Measurements from ENCODE around the gene IER5.

The IER5 gene

DNA sequence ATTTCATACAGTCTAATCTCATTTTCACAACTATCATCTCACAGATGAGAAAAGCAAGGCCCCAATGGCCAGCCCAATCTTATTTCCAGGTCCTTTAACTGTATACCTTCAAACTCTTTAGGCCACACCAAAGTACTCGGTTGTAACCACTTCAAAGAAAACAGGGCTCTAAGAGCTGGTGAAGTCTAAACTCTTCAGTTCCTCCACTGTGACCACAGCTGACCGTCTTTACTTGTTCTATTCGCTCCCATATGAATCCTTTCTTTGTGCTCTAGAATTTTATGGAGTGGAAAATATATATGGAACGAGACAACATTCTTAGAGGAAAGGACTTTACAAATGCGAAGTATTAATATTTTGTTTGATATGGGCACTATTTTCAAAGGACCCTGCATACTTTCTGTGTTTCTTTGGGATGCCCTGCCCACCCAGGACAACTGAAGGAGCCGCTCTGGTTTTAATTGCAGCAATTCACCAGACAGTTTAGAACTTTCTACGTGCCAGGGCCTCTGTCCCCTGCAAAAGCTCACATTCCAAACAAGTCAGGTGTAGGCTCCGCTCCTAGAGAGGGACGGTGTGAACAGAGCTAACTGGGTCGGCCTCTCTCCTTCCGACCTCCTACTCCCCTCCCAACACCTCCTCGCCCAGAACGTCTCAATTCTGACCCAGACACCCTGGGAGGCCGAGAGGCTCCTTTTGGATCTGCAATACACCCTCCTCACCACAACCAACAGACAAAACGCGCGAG is 15.7 kb downstream of the IER5 start:
- TF ChIP-seq, protein P1, sequence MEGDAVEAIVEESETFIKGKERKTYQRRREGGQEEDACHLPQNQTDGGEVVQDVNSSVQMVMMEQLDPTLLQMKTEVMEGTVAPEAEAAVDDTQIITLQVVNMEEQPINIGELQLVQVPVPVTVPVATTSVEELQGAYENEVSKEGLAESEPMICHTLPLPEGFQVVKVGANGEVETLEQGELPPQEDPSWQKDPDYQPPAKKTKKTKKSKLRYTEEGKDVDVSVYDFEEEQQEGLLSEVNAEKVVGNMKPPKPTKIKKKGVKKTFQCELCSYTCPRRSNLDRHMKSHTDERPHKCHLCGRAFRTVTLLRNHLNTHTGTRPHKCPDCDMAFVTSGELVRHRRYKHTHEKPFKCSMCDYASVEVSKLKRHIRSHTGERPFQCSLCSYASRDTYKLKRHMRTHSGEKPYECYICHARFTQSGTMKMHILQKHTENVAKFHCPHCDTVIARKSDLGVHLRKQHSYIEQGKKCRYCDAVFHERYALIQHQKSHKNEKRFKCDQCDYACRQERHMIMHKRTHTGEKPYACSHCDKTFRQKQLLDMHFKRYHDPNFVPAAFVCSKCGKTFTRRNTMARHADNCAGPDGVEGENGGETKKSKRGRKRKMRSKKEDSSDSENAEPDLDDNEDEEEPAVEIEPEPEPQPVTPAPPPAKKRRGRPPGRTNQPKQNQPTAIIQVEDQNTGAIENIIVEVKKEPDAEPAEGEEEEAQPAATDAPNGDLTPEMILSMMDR (IDR thresholded peaks at IDR 0.05; ENCODE audit: low read depth, low read length) = no peak
- peak overlapping the region; percentile 69 for H3K4me3 ChIP-seq (ENCODE audit: low read depth, low read length)

DNA sequence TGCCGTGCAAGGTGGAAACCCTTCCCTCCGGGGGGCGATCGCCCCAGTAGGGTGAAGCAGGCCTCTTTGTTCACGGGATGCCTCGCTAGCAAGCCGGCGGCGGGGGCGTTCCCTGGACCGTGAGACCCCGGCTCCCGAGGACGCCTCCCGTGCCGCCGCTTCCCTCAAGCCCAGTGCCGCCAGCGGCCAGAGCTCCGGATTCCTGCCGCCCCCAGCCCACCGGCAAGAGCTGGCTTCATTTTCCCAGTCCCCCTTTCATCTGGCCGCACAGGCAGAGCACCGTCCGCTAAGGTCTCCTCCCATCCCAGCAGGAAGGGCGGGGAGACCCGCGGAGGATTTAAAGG is 16.3 kb downstream of the IER5 start:
- peak overlapping the region; percentile 69 for H3K4me3 ChIP-seq (ENCODE audit: low read depth, low read length)
- TF ChIP-seq, protein P1 (IDR thresholded peaks at IDR 0.05; ENCODE audit: low read depth, low read length) = no peak

DNA sequence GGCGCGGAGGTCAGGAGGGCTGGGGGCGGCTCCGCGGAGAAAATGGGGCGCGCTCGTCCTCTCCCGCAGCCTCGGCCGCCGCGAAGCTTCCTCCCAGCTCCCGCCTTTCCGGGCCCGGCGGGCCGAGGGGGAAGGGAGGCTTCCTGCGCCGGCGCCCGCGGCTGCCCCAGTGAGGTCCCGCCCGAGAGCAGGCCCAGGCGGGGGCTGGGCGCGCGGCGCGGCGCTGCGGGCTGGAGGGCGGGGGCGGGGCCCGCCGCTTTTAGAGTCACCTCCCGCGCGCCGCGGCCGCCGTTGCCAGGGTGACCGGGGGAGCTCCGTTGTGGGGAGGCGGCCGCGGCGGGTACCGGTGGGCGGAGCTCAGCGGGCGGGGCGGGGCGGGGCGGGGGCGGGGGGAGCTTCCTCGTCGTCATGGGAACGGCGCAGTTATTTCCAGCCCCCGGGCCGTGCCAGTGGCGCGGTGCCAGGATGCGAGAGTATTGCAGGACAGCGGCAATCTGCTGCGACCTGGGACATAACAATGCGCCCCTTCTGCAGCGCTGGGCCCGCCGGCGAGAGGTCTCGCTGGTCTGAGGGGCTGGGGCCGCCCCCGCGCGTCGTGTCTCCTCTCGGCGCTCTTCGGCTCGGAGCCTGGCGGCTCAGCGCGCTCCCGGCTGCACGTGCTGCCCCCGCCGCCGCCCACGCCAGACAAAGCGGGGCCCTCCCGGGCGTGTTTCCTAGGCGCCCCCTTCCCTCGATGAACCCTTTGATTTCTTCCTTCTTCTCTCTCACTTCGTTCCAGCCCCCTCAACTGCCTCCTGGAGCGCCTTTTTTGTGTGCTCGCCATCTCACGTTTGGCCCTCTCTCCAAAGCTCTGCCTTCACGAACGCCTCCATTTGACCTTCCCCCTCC is 16.9 kb downstream of the IER5 start:
- H3K4me3 ChIP-seq (ENCODE audit: low read depth, low read length) = peak overlapping the region; percentile 69
- TF ChIP-seq, protein P1 (IDR thresholded peaks at IDR 0.05; ENCODE audit: low read depth, low read length) = no peak

DNA sequence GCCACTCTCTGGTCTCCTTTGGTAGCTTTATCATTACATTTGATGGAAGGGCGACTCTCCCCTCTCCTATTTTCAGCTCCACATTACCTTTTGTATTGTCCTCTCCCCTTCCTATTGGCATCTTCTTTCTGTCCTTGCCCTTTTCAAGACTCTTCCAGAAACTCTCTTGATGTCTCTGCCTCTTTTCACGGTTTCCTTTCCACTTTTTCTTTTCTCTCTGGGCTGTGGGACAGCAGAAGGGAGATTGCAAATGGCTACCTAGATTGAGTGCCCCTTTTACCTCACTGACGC is 17.5 kb downstream of the IER5 start:
- TF ChIP-seq, protein P1 (IDR thresholded peaks at IDR 0.05; ENCODE audit: low read depth, low read length) = no peak
- H3K4me3 ChIP-seq (ENCODE audit: low read depth, low read length) = no peak overlapping the region

DNA sequence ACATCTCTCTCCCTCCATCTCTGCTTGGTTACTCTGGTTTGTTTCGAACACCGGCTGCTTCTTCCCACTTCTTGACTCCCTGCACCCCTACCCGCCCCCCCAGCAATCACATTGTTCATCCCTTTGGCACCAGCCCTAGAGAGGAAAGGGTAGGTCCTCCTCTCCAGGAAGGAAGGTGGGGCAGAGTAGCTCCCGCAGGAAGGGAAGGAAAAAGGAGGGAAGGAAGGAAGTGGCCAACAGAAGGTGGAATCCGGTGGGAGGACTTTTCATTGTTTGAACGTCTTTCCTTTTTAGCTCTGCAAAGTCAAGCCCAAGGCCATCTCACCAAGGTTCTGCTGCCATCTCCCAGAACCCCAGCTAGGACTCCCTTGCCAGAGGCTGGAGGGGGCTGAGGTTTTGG is 18.0 kb downstream of the IER5 start:
- TF ChIP-seq, protein P1 (IDR thresholded peaks at IDR 0.05; ENCODE audit: low read depth, low read length) = no peak
- no peak overlapping the region for H3K4me3 ChIP-seq (ENCODE audit: low read depth, low read length)

DNA sequence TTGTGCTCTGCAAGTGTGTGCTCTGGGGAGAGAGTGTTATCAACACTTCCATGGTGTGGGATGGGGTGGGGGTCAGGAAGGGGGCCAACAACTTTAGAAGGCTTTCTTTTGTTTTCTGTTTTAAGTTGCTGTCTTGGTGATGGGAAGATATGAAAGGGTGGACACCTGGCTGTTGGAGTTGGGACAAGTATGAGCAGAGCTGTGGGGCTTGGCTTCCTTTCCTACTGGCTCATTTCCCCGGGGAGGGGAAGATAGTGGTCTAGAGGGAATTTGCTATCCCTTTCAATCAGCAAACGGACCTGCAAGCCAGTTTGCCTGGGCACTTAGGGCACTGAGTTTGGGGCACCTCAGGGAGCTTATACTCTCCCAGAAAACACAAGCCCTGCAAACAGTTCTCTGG is 19.2 kb downstream of the IER5 start:
- TF ChIP-seq, protein P1 (IDR thresholded peaks at IDR 0.05; ENCODE audit: low read depth, low read length) = no peak
- H3K4me3 ChIP-seq (ENCODE audit: low read depth, low read length) = no peak overlapping the region

DNA sequence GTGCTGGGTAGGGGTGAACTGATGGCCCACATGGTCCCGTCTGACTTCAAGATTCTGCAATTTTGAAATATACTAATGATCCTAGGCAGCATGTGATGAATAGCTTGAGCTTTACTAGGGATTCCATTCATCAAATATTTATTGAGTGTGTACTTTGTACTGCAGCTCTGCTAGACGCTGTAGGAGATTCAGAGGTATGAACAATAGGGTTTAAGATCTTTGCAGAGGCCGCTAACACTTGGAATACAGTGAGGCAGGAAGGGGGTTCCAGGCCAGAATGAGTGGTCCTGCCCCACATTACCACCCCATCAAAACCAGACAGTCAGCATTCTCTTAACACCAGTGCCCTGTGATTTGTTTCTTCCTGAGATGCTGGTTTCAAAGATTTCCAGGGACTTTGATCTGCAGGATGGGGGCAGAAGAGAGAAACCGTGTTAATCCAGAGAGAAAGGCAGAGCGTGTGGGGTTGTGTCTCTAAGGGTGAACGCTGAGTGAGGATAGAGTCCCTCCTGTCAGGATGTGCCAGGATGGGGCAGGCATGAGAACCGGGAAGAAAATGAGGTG is 19.9 kb downstream of the IER5 start:
- no peak overlapping the region for H3K4me3 ChIP-seq (ENCODE audit: low read depth, low read length)
- TF ChIP-seq, protein P1 (IDR thresholded peaks at IDR 0.05; ENCODE audit: low read depth, low read length) = no peak
